ENCODE data around the gene STOX1. TPM values are rescaled to one million over a fixed set of nuclear protein-coding genes. Genes with fewer than 3 reads are reported as not detected.
"Not testable (repeated sequence)": the region's sequence is repeated elsewhere in the genome, so short reads cannot be mapped to it uniquely, and the experiment has no call there.

Gene STOX1
- polyA plus RNA-seq, 1 donor = 9.1 TPM

- DNase-seq = not testable (repeated sequence)
Observed at GRCh38 chr10:68828083-68828601, 811 bp downstream of the STOX1 start.

- DNase-seq = no peak
Observed at GRCh38 chr10:68828833-68829232, 1.5 kb downstream of the STOX1 start.

GRCh38 chr10:68829521-68829920 lies 2.2 kb downstream of the STOX1 start:
- DNase-seq = no peak

- DNase-seq = no peak
Observed at GRCh38 chr10:68829952-68830351, 2.6 kb downstream of the STOX1 start.

- no peak for DNase-seq
Observed at GRCh38 chr10:68831961-68832455, 4.7 kb downstream of the STOX1 start.

- DNase-seq = no peak
Observed at GRCh38 chr10:68832601-68833000, 5.3 kb downstream of the STOX1 start.

- DNase-seq = no peak
Observed at GRCh38 chr10:68837626-68838322, 10.4 kb downstream of the STOX1 start.

- DNase-seq = not testable (repeated sequence)
Observed at GRCh38 chr10:68840650-68841049, 13.3 kb downstream of the STOX1 start.

GRCh38 chr10:68848281-68848680 lies 20.9 kb downstream of the STOX1 start:
- no peak for DNase-seq

- DNase-seq = no peak
Observed at GRCh38 chr10:68848806-68849205, 21.5 kb downstream of the STOX1 start.

GRCh38 chr10:68856352-68856751 lies 29.0 kb downstream of the STOX1 start:
- DNase-seq = no peak

- no peak for DNase-seq
Observed at GRCh38 chr10:68857005-68857404, 29.7 kb downstream of the STOX1 start.

- DNase-seq = no peak
Observed at GRCh38 chr10:68861253-68861652, 33.9 kb downstream of the STOX1 start.

GRCh38 chr10:68864611-68865010 lies 37.3 kb downstream of the STOX1 start:
- no peak for DNase-seq

- DNase-seq = not testable (repeated sequence)
Observed at GRCh38 chr10:68868173-68868572, 40.8 kb downstream of the STOX1 start.

- no peak for DNase-seq
Observed at GRCh38 chr10:68869623-68870022, 42.3 kb downstream of the STOX1 start.

GRCh38 chr10:68870061-68870460 lies 42.7 kb downstream of the STOX1 start:
- DNase-seq = no peak

GRCh38 chr10:68870545-68871104 lies 43.3 kb downstream of the STOX1 start:
- no peak for DNase-seq

- DNase-seq = no peak
Observed at GRCh38 chr10:68871105-68871711, 43.9 kb downstream of the STOX1 start.

GRCh38 chr10:68871731-68872342 lies 44.5 kb downstream of the STOX1 start:
- peak; percentile 87 for DNase-seq

- peak; percentile 65 for DNase-seq
Observed at GRCh38 chr10:68876246-68877138, 49.2 kb downstream of the STOX1 start.
